Endothelial cell of umbilical vein (primary cell): ENCODE data around the gene ERGIC1.

Source experiments
- CTCF ChIP-seq, 2 donors: IDR thresholded peaks; 1 replicate in 1 of 2; 2 replicates in 1 of 2; pipeline ENCODE4 v1.5.1; 2011; ENCODE audit warnings: low read length in 2 of 2, mild to moderate bottlenecking in 2 of 2, moderate library complexity in 2 of 2, control low read depth in 1 of 2, inconsistent platforms in 1 of 2, low read depth in 1 of 2; ENCODE audit not compliant: insufficient read depth in 1 of 2; ENCODE audit errors: extremely low read depth in 1 of 2
- EZH2 ChIP-seq: IDR thresholded peaks from 2 replicates; pipeline ENCODE4 v1.6.1; 2012; ENCODE audit warnings: borderline replicate concordance, low read depth, mild to moderate bottlenecking, moderate library complexity, low read length, inconsistent platforms; ENCODE audit not compliant: severe bottlenecking
- GATA2 ChIP-seq: IDR thresholded peaks from 2 replicates; pipeline ENCODE4 v1.7.0; 2011; ENCODE audit warnings: low read depth, mild to moderate bottlenecking, moderate library complexity, mixed read lengths, low read length; ENCODE audit not compliant: insufficient read length, insufficient read depth
- JUN ChIP-seq: IDR thresholded peaks from 2 replicates; pipeline ENCODE4 v1.6.1; 2011; ENCODE audit warnings: borderline replicate concordance, low read depth; ENCODE audit not compliant: insufficient read length, insufficient read depth
- MAX ChIP-seq: IDR thresholded peaks from 2 replicates; pipeline ENCODE4 v1.6.1; 2011; ENCODE audit not compliant: insufficient read depth, insufficient read length
- POLR2A ChIP-seq: IDR thresholded peaks from 2 replicates; pipeline ENCODE4 v1.6.1; 2012; ENCODE audit warnings: low read depth, mild to moderate bottlenecking, control low read depth, low read length
- POLR2AphosphoS5 ChIP-seq: IDR thresholded peaks from 2 replicates; pipeline ENCODE4 v1.6.1; 2012; ENCODE audit warnings: low read depth, mild to moderate bottlenecking, control low read depth, low read length, moderate library complexity; ENCODE audit not compliant: insufficient read depth

- TF ChIP-seq CTCF (IDR thresholded peaks at IDR 0.05; ENCODE audit: extremely low read depth in 1 of 2, insufficient read depth in 1 of 2, low read depth in 1 of 2, low read length in 2 of 2), result no peak
- no peak for TF ChIP-seq POLR2A
- no peak for TF ChIP-seq MAX
- no peak for TF ChIP-seq EZH2
- no peak for TF ChIP-seq GATA2
- no peak for TF ChIP-seq POLR2AphosphoS5
- no peak for TF ChIP-seq JUN
Measured at GRCh38 chr5:172843825-172844576, 9.9 kb downstream of the ERGIC1 start.
